Endothelial cell of umbilical vein (primary cell): ENCODE data around the gene SYNPO. TPM values are rescaled to one million over a fixed set of nuclear protein-coding genes. Genes with fewer than 3 reads are reported as not detected.

ENCODE experiments used
- BruUV-seq: library from RNA; stranded (reverse); fragments of 400-500 nt; replicated peaks from 2 replicates; lab custom pipeline; 2021; lab: Mats Ljungman, UMichigan
- CTCF ChIA-PET: fragments of 300-600, 350-600 bp; sonication (Branson Sonifier 250); formaldehyde crosslinking; loops from one replicate; lab custom pipeline; 2021; ENCODE audit warnings: antibody characterized with exemption, inconsistent platforms; lab: Charles Lee
- POLR2A ChIA-PET: fragments of 300-600, 350-600 bp; sonication (Branson Sonifier 250); formaldehyde crosslinking; loops from one replicate; lab custom pipeline; 2021; ENCODE audit warnings: antibody characterized with exemption, inconsistent platforms; lab: Charles Lee
- DNase-seq: peaks from one replicate; pipeline ENCODE4 v3.0.0-alpha.2; 2011; ENCODE audit warnings: low read depth, low spot score
- FAIRE-seq: peaks from 2 replicates; lab custom pipeline; 2011; peaks lifted over from hg19 to GRCh38; lab: Jason Lieb, UNC
- H2AFZ ChIP-seq: 2 replicates; pipeline ENCODE4 v1.6.0; 2012; ENCODE audit warnings: low read depth, low read length, control low read depth, inconsistent platforms
- H3K27ac ChIP-seq: 2 replicates; pipeline ENCODE4 v1.5.1; 2011; ENCODE audit warnings: low read depth, mild to moderate bottlenecking, control low read depth, low read length, moderate library complexity; ENCODE audit not compliant: insufficient read depth
- H3K27me3 ChIP-seq, 2 experiments: 2 replicates each; pipeline versions ENCODE4 v1.6.0 to v1.6.1; 2011; ENCODE audit warnings: low read length in 2 of 2, mixed read lengths in 1 of 2; ENCODE audit not compliant: control insufficient read depth in 2 of 2, insufficient read depth in 2 of 2
- H3K36me3 ChIP-seq, 2 experiments: 2 replicates in 1 of 2; 3 replicates in 1 of 2; pipeline ENCODE4 v1.5.1; 2011; ENCODE audit warnings: low read length in 2 of 2, mild to moderate bottlenecking in 1 of 2, moderate library complexity in 1 of 2; ENCODE audit not compliant: control insufficient read depth in 2 of 2, insufficient read depth in 2 of 2; ENCODE audit errors: extremely low read depth in 1 of 2
- H3K4me1 ChIP-seq: 3 replicates; pipeline ENCODE4 v1.5.1; 2011; ENCODE audit warnings: mild to moderate bottlenecking, low read length; ENCODE audit not compliant: control insufficient read depth, insufficient read depth; ENCODE audit errors: extremely low read depth
- H3K4me2 ChIP-seq: 2 replicates; pipeline ENCODE4 v1.6.1; 2011; ENCODE audit warnings: low read length, control low read depth, mixed read lengths; ENCODE audit not compliant: insufficient read depth
- H3K4me3 ChIP-seq, 3 experiments: fragments of 200-600 bp in 1 of 3; sonication (generic), shearing (Covaris generic) in 1 of 3; replicated peaks in 1 of 3; 2 replicates each; pipeline ENCODE4 v1.5.1; 2011 to 2016; ENCODE audit warnings: control low read depth in 3 of 3, low read length in 3 of 3, mild to moderate bottlenecking in 2 of 3, inconsistent platforms in 1 of 3, low read depth in 1 of 3, moderate library complexity in 1 of 3; ENCODE audit not compliant: insufficient read depth in 1 of 3
- H3K79me2 ChIP-seq: 2 replicates; pipeline ENCODE4 v1.6.0; 2012; ENCODE audit warnings: low read length, inconsistent platforms; ENCODE audit not compliant: control insufficient read depth, insufficient read depth
- H3K9ac ChIP-seq: replicated peaks from 2 replicates; pipeline ENCODE3; 2011; ENCODE audit warnings: low read length, control low read depth; ENCODE audit not compliant: insufficient read depth; ENCODE audit errors: extremely low read depth
- H3K9me1 ChIP-seq: replicated peaks from 3 replicates; pipeline ENCODE4 v1.6.0; 2011; ENCODE audit warnings: mild to moderate bottlenecking, low read length; ENCODE audit not compliant: control insufficient read depth, insufficient read depth; ENCODE audit errors: extremely low read depth
- H3K9me3 ChIP-seq: replicated peaks from 2 replicates; pipeline ENCODE4 v1.5.1; 2012; ENCODE audit warnings: low read length, inconsistent platforms; ENCODE audit not compliant: control insufficient read depth, insufficient read depth
- H4K20me1 ChIP-seq: replicated peaks from 2 replicates; pipeline ENCODE3; 2011; ENCODE audit warnings: mild to moderate bottlenecking, low read length; ENCODE audit not compliant: control insufficient read depth, insufficient read depth; ENCODE audit errors: extremely low read depth
- EZH2 ChIP-seq: IDR thresholded peaks from 2 replicates; pipeline ENCODE4 v1.6.1; 2012; ENCODE audit warnings: borderline replicate concordance, low read depth, mild to moderate bottlenecking, moderate library complexity, low read length, inconsistent platforms; ENCODE audit not compliant: severe bottlenecking
- FOS ChIP-seq: IDR thresholded peaks from 2 replicates; pipeline ENCODE4 v1.6.1; 2011; ENCODE audit warnings: mild to moderate bottlenecking, low read length, moderate library complexity, borderline replicate concordance; ENCODE audit not compliant: insufficient read depth
- GATA2 ChIP-seq: IDR thresholded peaks from 2 replicates; pipeline ENCODE4 v1.7.0; 2011; ENCODE audit warnings: low read depth, mild to moderate bottlenecking, moderate library complexity, mixed read lengths, low read length; ENCODE audit not compliant: insufficient read length, insufficient read depth
- MAX ChIP-seq: IDR thresholded peaks from 2 replicates; pipeline ENCODE4 v1.6.1; 2011; ENCODE audit not compliant: insufficient read depth, insufficient read length
- MYC ChIP-seq: IDR thresholded peaks from one replicate; pipeline ENCODE4 v1.6.1; 2011; ENCODE audit warnings: mild to moderate bottlenecking, low read depth, low read length
- POLR2A ChIP-seq: IDR thresholded peaks from 2 replicates; pipeline ENCODE4 v1.6.1; 2012; ENCODE audit warnings: low read depth, mild to moderate bottlenecking, control low read depth, low read length
- POLR2AphosphoS5 ChIP-seq: IDR thresholded peaks from 2 replicates; pipeline ENCODE4 v1.6.1; 2012; ENCODE audit warnings: low read depth, mild to moderate bottlenecking, control low read depth, low read length, moderate library complexity; ENCODE audit not compliant: insufficient read depth
- dilution Hi-C: fragments of 300-500 bp; cut with MboI; formaldehyde crosslinking; loops from one replicate; pipeline ENCODE4 v1.15.0; 2019; ENCODE audit warnings: low sequenced_read_pairs; ENCODE audit not compliant: extremely low pct_ligation_motif_present
- intact Hi-C: fragments of 100-400 bp; cut with micrococcal nuclease; formaldehyde crosslinking; loops from one replicate; pipeline ENCODE4 v1.10.0; 2022
- polyA plus RNA-seq, 4 experiments: library from polyadenylated mRNA; depleted of rRNA in 3 of 4; stranded (reverse) in 3 of 4; unstranded in 1 of 4; fragments of >200 nt; gene quantifications; 2 replicates each; pipeline versions ENCODE4 v1.2.1 to v1.2.3, GENCODE V29; 2011 to 2012; ENCODE audit warnings: missing spikeins in 1 of 4
- total RNA-seq: library from RNA; stranded (reverse); gene quantifications from 2 replicates; pipeline ENCODE4 v1.2.3, GENCODE V29; 2021
- TF ChIP-seq, protein P1 (sequence below), 2 donors: IDR thresholded peaks; 1 replicate in 1 of 2; 2 replicates in 1 of 2; pipeline ENCODE4 v1.5.1; 2011; ENCODE audit warnings: low read length in 2 of 2, mild to moderate bottlenecking in 2 of 2, moderate library complexity in 2 of 2, control low read depth in 1 of 2, inconsistent platforms in 1 of 2, low read depth in 1 of 2; ENCODE audit not compliant: insufficient read depth in 1 of 2; ENCODE audit errors: extremely low read depth in 1 of 2

The SYNPO gene
- total and polyA plus RNA-seq, 2 donors (not counting 3 experiments of a cell fraction or from before 2014, with no cell fraction given): 68.4 to 121 TPM

DNA sequence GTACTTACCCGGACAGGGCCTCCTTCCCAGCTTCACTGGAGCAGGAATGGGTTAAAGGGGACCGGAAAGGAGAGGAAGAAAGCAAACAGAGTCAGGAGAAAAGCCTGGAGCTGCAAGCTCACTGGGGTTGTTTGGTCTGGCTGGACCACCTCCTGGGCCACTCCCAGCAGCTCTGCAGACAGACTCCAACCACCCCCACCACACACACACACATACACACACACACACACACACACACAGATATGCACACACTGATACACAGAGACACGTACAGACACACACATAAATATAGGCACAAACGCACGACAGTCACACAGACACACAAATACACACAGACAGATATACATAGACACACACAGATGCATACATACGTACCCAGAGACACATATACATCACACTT, 34.9 kb upstream of the SYNPO start:
- Histone ChIP-seq H4K20me1 (no peaks in the 10 kb centered on the region), H3K36me3 (no peaks in the 10 kb centered on the region), H3K4me1 (peaks cover 2% of the 10 kb centered on the region), H2AFZ (no peak overlapping the region), H3K79me2 (no peaks in the 10 kb centered on the region), H3K4me3 (no peak overlapping the region), H3K27ac (no peak overlapping the region), H3K9me1 (no peaks in the 10 kb centered on the region), H3K9ac (no peak overlapping the region), H3K9me3 (no peaks in the 10 kb centered on the region), H3K4me2 (no peak overlapping the region), H3K27me3 (no peaks in the 10 kb centered on the region)
- no TSS peak for BruUV-seq
- dilution Hi-C loops: no loop called here
- DNase-seq (no peak), FAIRE-seq (peak; percentile 15)
- CTCF ChIA-PET: no interaction called here
- TF ChIP-seq POLR2A (no peak), FOS (no peak), GATA2 (no peak), POLR2AphosphoS5 (no peak), EZH2 (no peak)
- TF ChIP-seq, protein P1, sequence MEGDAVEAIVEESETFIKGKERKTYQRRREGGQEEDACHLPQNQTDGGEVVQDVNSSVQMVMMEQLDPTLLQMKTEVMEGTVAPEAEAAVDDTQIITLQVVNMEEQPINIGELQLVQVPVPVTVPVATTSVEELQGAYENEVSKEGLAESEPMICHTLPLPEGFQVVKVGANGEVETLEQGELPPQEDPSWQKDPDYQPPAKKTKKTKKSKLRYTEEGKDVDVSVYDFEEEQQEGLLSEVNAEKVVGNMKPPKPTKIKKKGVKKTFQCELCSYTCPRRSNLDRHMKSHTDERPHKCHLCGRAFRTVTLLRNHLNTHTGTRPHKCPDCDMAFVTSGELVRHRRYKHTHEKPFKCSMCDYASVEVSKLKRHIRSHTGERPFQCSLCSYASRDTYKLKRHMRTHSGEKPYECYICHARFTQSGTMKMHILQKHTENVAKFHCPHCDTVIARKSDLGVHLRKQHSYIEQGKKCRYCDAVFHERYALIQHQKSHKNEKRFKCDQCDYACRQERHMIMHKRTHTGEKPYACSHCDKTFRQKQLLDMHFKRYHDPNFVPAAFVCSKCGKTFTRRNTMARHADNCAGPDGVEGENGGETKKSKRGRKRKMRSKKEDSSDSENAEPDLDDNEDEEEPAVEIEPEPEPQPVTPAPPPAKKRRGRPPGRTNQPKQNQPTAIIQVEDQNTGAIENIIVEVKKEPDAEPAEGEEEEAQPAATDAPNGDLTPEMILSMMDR (IDR thresholded peaks at IDR 0.05; ENCODE audit: extremely low read depth in 1 of 2, insufficient read depth in 1 of 2, low read depth in 1 of 2, low read length in 2 of 2): no peak
- intact Hi-C loops: no loop called here
- POLR2A ChIA-PET: no interaction called here

- ChIA-PET POLR2A (no interaction called here), CTCF (no interaction called here)
- Histone ChIP-seq H4K20me1 (no peaks in the 10 kb centered on the region), H3K27ac (no peak overlapping the region), H3K4me1 (peaks cover 2% of the 10 kb centered on the region), H2AFZ (no peak overlapping the region), H3K27me3 (no peaks in the 10 kb centered on the region), H3K36me3 (no peaks in the 10 kb centered on the region), H3K9me3 (no peaks in the 10 kb centered on the region), H3K9me1 (no peaks in the 10 kb centered on the region), H3K79me2 (no peaks in the 10 kb centered on the region), H3K4me3 (no peak overlapping the region), H3K9ac (no peak overlapping the region), H3K4me2 (no peak overlapping the region)
- TF ChIP-seq MAX: no peak
- no peak for TF ChIP-seq POLR2AphosphoS5
- no peak for TF ChIP-seq FOS
- TF ChIP-seq GATA2: no peak
- no peak for TF ChIP-seq MYC
- FAIRE-seq: no peak
- intact Hi-C loops (no loop called here), dilution Hi-C loops (no loop called here)
- DNase-seq: no peak
- BruUV-seq: no TSS peak
Measured at GRCh38 chr5:150606476-150606875, 34.0 kb upstream of the SYNPO start.
